BLaER1 treated with 17β-estradiol and CSF1 and Interleukin-3, amounts not matched to agents 10 nM and 100 nM (cell line): Measurements from ENCODE around the gene EPSTI1.
"Not testable (repeated sequence)": the region's sequence is repeated elsewhere in the genome, so short reads cannot be mapped to it uniquely, and the experiment has no call there.

ENCODE experiments used
- H3K27ac ChIP-seq, 11 experiments: shearing (Covaris generic); formaldehyde crosslinking; 2 replicates each; pipeline ENCODE4 v1.8.1; 2022
- H3K27me3 ChIP-seq, 11 experiments: shearing (Covaris generic); formaldehyde crosslinking; 2 replicates each; pipeline ENCODE4 v1.8.1; 2022
- H3K36me3 ChIP-seq, 11 experiments: shearing (Covaris generic); formaldehyde crosslinking; 2 replicates each; pipeline ENCODE4 v1.8.1; 2022
- H3K4me1 ChIP-seq, 10 experiments: shearing (Covaris generic); formaldehyde crosslinking; 2 replicates each; pipeline ENCODE4 v1.8.1; 2022
- H3K4me2 ChIP-seq, 11 experiments: shearing (Covaris generic); formaldehyde crosslinking; 2 replicates each; pipeline ENCODE4 v1.8.1; 2022
- H3K4me3 ChIP-seq, 10 experiments: shearing (Covaris generic); formaldehyde crosslinking; 2 replicates each; pipeline ENCODE4 v1.8.1; 2022
- H3K9ac ChIP-seq, 11 experiments: shearing (Covaris generic); formaldehyde crosslinking; 2 replicates each; pipeline ENCODE4 v1.8.1; 2022
- H3K9me3 ChIP-seq, 11 experiments: shearing (Covaris generic); formaldehyde crosslinking; replicated peaks in 1 of 11; 2 replicates each; pipeline ENCODE4 v1.8.1; 2022
- H4K20me1 ChIP-seq, 11 experiments: shearing (Covaris generic); formaldehyde crosslinking; 2 replicates each; pipeline ENCODE4 v1.8.1; 2022
- Cebpa-rat ChIP-seq, 11 experiments: shearing (Covaris generic); IDR thresholded peaks; 2 replicates each; pipeline ENCODE4 v1.8.1; 2022

EPSTI1 gene

GRCh38 chr13:42991898-42992763, at the start of gene EPSTI1:
Gene EPSTI1 (minus strand): TSS chr13:42992241. CDS start chr13:42992165, 76 bp downstream.
- TF ChIP-seq Cebpa-rat (IDR thresholded peaks at IDR 0.05), result no peak

GRCh38 chr13:43041369-43041921, 49.4 kb upstream of the EPSTI1 start:
- Histone ChIP-seq H3K9me3 (peaks cover 0 to 3% (median 0%) of the 10 kb centered on the region in 11 experiments; a peak in 1 of 22 replicates), H3K4me2 (no peak overlapping the region), H3K27me3 (no peaks in the 10 kb centered on the region), H3K4me1 (peaks cover 0 to 22% (median 10%) of the 10 kb centered on the region in 10 experiments; a peak in 17 of 20 replicates), H3K27ac (no peak overlapping the region), H4K20me1 (no peaks in the 10 kb centered on the region), H3K4me3 (no peak overlapping the region), H3K36me3 (no peaks in the 10 kb centered on the region), H3K9ac (no peak overlapping the region)
- TF ChIP-seq Cebpa-rat (IDR thresholded peaks at IDR 0.05), result no peak

More at GRCh38 chr13:42991898-42992763, at the start of gene EPSTI1:
- H3K4me3 ChIP-seq, result peak within 1 kb of the TSS; percentile 54 to 79 (median 65)
- H3K4me1 ChIP-seq, result peaks cover 19 to 31% (median 27%) of the 10 kb centered on the region in 10 experiments
- H3K4me2 ChIP-seq, result peak within 1 kb of the TSS; percentile 86 to 99 (median 93)
- peak within 1 kb of the TSS; percentile 28 to 83 (median 66); a peak in 20 of 22 replicates for H3K27ac ChIP-seq
- no peaks in the 10 kb centered on the region; a peak in 1 of 22 replicates for H4K20me1 ChIP-seq
- H3K9me3 ChIP-seq, result no peaks in the 10 kb centered on the region
- peak within 1 kb of the TSS; percentile 55 to 85 (median 73) for H3K9ac ChIP-seq
- no peaks in the 10 kb centered on the region for H3K36me3 ChIP-seq
- H3K27me3 ChIP-seq, result no peaks in the 10 kb centered on the region

- H3K4me3 ChIP-seq, H3K9me3 ChIP-seq, H4K20me1 ChIP-seq, H3K27ac ChIP-seq, H3K4me2 ChIP-seq, H3K36me3 ChIP-seq, H3K27me3 ChIP-seq, H3K9ac ChIP-seq: not testable (repeated sequence)
- H3K4me1 ChIP-seq, result peaks cover 0 to 20% (median 9%) of the 10 kb centered on the region in 10 experiments; a peak in 17 of 20 replicates
Observed at GRCh38 chr13:43040581-43041368, 48.7 kb upstream of the EPSTI1 start.

- no peak overlapping the region for H3K27ac ChIP-seq
- no peak overlapping the region for H3K4me3 ChIP-seq
- H3K9ac ChIP-seq, result no peak overlapping the region
- H3K4me2 ChIP-seq, result no peak overlapping the region
- H3K27me3 ChIP-seq, result no peaks in the 10 kb centered on the region
- H3K36me3 ChIP-seq, result no peaks in the 10 kb centered on the region
- H4K20me1 ChIP-seq, result no peaks in the 10 kb centered on the region
- H3K4me1 ChIP-seq, result peaks cover 0 to 12% (median 3%) of the 10 kb centered on the region in 10 experiments; a peak in 15 of 20 replicates
- no peak for TF ChIP-seq Cebpa-rat (IDR thresholded peaks at IDR 0.05)
- peaks cover 0 to 3% (median 0%) of the 10 kb centered on the region in 11 experiments; a peak in 1 of 22 replicates for H3K9me3 ChIP-seq
Observed at GRCh38 chr13:43039966-43040365, 47.9 kb upstream of the EPSTI1 start.

GRCh38 chr13:43036351-43037250, 44.6 kb upstream of the EPSTI1 start:
- H3K4me3 ChIP-seq, result no peak overlapping the region
- no peaks in the 10 kb centered on the region for H3K36me3 ChIP-seq
- H3K9me3 ChIP-seq, result peaks cover 0 to 7% (median 0%) of the 10 kb centered on the region in 11 experiments; a peak in 3 of 22 replicates
- no peak for TF ChIP-seq Cebpa-rat (IDR thresholded peaks at IDR 0.05)
- H3K4me2 ChIP-seq, result no peak overlapping the region
- H3K27me3 ChIP-seq, result no peaks in the 10 kb centered on the region
- H3K4me1 ChIP-seq, result no peaks in the 10 kb centered on the region
- no peak overlapping the region for H3K9ac ChIP-seq
- H4K20me1 ChIP-seq, result no peaks in the 10 kb centered on the region
- H3K27ac ChIP-seq, result no peak overlapping the region; a peak in 1 of 22 replicates

GRCh38 chr13:43033038-43033437, 41.0 kb upstream of the EPSTI1 start:
- H3K4me1 ChIP-seq, result no peaks in the 10 kb centered on the region
- no peak overlapping the region for H3K27ac ChIP-seq
- H3K27me3 ChIP-seq, result no peaks in the 10 kb centered on the region
- H3K4me3 ChIP-seq, result no peak overlapping the region
- TF ChIP-seq Cebpa-rat (IDR thresholded peaks at IDR 0.05), result no peak
- no peaks in the 10 kb centered on the region for H4K20me1 ChIP-seq
- H3K9me3 ChIP-seq, result peaks cover 0 to 7% (median 0%) of the 10 kb centered on the region in 11 experiments; a peak in 3 of 22 replicates
- no peaks in the 10 kb centered on the region for H3K36me3 ChIP-seq
- H3K4me2 ChIP-seq, result no peak overlapping the region
- H3K9ac ChIP-seq, result no peak overlapping the region

- H3K9me3 ChIP-seq, result peaks cover 0 to 7% (median 0%) of the 10 kb centered on the region in 11 experiments; a peak in 3 of 22 replicates
- H3K27me3 ChIP-seq, result no peaks in the 10 kb centered on the region
- H3K4me3 ChIP-seq, result no peak overlapping the region
- no peaks in the 10 kb centered on the region for H4K20me1 ChIP-seq
- no peak overlapping the region for H3K4me2 ChIP-seq
- no peak overlapping the region for H3K27ac ChIP-seq
- no peak for TF ChIP-seq Cebpa-rat (IDR thresholded peaks at IDR 0.05)
- H3K4me1 ChIP-seq, result no peaks in the 10 kb centered on the region
- no peaks in the 10 kb centered on the region for H3K36me3 ChIP-seq
- no peak overlapping the region for H3K9ac ChIP-seq
Observed at GRCh38 chr13:43031881-43032280, 39.8 kb upstream of the EPSTI1 start.

GRCh38 chr13:43030548-43030947, 38.5 kb upstream of the EPSTI1 start:
- Histone ChIP-seq H3K4me1 (no peaks in the 10 kb centered on the region), H3K9ac (no peak overlapping the region), H3K27me3 (no peaks in the 10 kb centered on the region), H3K27ac (no peak overlapping the region), H3K9me3 (peaks cover 0 to 7% (median 0%) of the 10 kb centered on the region in 11 experiments; a peak in 2 of 22 replicates), H3K36me3 (no peaks in the 10 kb centered on the region), H3K4me3 (no peak overlapping the region), H4K20me1 (no peaks in the 10 kb centered on the region), H3K4me2 (no peak overlapping the region)
- TF ChIP-seq Cebpa-rat (IDR thresholded peaks at IDR 0.05), result no peak
